HG02852 (cell line): Measurements from ENCODE around the gene TUFT1.
A peak's percentile ranks its signal among the peaks of the same experiment; 100 is the strongest.
"Not testable (repeated sequence)": the region's sequence is repeated elsewhere in the genome, so short reads cannot be mapped to it uniquely, and the experiment has no call there.

Source experiments
- ATAC-seq: cut with Tn5 transposase; IDR thresholded peaks from one replicate; pipeline ENCODE4 v1.9.1; 2021; ENCODE audit warnings: mild to moderate bottlenecking, moderate library complexity; ENCODE audit not compliant: unreplicated experiment

The TUFT1 gene

DNA sequence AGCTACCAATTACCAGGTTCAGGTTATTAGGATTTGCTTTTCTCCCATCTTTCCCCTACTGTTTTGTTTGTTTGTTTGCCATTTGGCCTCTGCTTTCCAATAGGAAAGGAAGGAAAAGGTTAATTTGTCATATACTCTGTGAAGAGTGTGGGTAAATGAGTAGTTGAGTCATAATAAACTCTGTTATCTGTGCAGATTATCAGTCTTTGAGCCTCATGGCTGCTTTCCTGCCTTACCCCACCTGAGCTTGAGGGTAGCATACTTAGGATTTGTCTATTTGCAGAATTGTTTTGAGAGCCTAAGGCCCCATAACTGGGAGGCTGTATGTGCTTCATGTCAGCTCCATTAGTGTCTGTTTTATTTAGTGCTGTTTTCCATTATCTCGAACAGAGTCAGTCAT lies 38.8 kb downstream of the TUFT1 start:
- ATAC-seq = no peak

DNA sequence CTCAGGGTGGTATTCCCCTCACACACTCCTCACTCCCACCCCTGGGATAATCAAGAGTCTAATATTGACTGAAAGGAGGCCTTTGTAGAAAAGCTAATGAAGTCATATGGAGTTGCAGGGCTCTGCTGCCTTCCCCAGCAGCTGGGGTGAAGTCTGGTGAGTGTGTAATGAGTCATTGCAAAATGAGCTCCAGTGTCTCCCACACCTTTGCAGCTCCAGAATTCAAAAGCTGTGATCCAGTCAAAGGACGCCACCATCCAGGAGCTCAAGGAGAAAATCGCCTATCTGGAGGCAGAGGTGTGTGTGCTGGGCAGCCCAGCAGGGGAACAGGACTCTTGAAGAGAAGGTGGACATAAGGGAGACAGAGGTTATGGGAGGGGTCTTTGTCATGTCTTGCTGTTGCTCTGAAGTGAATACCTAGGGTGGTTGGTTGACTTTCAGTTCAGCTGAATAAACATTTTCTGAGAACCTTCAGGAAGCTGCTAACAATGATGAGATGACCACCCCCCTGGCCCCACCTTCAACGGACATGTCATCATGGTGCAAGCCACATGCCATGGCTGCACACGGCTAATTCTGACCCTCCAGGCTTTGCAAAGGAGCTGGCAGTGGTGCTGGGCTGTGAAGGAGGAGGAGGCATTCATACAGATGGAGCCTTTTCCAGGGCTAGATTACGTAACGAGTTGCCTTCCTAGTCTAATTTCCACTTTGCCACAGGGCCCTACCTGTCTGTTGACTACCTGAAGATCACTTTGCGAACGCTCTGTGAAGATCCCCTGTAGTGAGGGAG lies 39.5 kb downstream of the TUFT1 start:
- ATAC-seq = no peak

DNA sequence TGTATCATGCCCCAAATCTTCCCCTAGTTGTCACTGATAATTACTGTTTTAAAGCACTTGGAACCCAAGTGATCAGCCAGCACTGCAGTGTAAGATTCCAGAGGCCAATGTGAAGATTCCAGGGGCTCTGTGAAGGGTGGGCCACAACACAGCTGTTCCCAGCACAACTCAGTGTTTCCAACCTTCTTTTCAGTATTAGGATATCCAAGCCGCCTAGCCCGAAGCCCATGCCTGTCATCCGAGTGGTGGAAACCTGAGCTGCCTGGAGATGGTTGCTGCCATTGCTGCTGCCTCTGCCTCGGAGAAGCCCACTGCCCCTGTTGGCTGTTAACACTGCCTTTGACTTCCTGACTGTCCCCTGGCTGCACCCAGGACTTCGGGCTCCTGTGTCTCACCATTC lies 41.3 kb downstream of the TUFT1 start:
- ATAC-seq = no peak

DNA sequence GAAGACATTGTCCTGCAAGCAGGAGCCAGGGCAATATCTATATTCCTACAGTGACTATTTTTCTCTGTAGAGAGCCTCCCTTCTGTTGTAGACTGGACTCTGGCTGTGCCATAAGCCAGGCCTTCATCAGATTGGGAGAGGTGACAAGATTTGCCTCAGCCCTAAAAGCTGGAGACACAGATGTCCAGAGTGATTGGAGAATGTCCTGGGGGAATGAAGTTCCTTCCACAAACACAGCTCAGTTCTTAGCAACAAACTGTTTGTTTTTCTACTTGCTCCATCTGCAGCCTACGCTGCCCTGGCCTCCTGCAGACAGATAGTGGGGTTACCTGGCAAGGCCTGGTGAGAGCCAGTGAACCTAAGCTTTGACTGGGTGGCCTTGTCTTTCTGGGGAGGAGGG lies 41.8 kb downstream of the TUFT1 start:
- ATAC-seq = no peak

DNA sequence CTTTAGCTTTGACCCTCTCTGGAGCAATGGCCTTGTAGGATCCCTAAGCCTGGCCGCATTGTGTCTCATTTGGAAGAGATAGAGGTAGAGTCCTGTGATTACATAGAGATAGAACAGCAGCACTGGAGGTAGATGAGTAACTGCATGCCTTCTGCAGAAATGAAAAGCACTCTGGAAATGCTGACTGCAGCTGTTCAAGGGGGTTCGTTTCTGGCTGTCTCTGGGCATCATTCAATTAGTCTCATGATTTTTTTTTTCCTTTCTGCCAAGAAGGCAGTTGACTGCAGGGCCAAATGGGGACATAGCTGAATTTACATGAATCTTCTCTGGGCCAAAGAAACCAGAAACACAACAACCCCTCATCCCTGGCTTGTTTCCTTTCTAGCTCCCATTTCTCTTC lies 43.7 kb downstream of the TUFT1 start:
- no peak for ATAC-seq

DNA sequence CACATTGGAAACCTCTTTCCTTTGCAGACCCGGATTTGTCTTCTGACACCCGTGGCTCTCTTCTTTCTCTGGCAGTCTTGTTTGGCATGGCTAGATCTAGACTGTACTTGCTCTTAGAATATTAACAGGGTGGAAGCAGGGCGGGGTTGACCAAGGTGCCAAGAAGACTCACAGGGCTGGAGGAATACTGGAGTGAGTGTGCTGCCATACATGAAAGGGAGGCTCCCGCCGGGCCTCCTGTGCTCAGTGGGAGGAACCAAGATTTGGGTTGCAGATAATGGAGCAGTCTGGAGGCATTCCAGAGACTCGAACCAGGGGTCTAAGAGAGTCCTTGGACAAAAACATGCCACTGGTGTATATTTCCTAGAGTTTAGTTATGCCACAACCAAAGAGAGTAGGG lies 44.2 kb downstream of the TUFT1 start:
- ATAC-seq = no peak

DNA sequence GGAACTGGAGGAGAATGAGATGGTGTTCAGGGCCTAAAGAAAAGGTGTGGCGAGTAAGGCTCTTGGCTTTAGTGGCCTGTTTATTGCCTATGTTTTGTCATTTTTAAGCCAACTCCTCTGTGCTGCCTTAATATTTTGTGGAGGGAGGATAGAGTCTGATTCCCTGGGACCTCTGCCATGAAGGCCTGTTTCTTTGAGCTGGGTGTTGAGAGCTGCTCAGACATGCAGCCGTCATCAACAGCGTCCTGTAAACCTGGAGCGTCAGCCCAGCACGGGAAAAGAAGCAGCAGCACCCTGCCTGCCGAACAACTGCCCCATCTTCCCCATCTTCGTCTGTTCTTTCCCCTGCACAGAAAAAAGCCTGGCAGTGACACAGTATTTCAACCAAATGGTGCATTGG lies 44.7 kb downstream of the TUFT1 start:
- no peak for ATAC-seq

DNA sequence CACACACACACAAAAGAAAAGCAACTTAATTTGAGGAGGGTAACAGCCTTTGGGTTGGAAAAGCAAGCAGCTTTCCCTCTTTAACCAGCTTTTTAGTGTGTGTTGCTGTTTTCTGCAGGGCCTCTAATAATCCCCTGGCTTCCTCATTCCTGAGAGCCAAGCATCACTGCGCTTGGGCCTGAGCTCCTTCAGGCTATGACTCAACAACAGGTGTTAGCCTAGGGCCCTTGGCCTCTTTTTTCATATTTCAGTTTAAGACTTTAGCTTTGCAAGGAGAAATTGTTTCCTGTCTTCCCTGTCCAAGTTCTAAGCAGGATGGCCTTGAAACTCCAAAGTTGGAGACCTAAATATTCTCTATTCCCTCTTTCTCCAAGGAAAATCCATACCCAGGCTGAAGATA lies 45.5 kb downstream of the TUFT1 start:
- ATAC-seq = no peak

DNA sequence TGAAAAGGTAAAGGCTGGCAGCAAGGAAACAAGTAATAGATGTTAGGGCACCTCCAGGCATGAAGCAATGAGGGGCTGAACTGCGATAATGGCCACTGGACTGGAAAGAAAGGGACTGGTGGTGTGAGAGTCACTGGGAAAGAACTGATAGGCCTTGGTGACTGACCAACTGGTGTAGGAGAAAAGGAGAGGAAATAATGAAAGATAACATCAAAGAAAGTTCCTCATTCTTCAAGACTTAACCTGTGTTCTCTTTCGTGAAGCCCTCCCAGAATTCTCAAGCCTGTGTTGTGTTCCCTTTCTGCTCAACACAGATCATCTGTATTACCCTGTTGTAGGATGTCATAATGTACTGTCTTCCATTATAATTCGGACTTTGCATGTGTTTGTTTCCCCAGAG lies 50.9 kb downstream of the TUFT1 start:
- ATAC-seq = no peak

DNA sequence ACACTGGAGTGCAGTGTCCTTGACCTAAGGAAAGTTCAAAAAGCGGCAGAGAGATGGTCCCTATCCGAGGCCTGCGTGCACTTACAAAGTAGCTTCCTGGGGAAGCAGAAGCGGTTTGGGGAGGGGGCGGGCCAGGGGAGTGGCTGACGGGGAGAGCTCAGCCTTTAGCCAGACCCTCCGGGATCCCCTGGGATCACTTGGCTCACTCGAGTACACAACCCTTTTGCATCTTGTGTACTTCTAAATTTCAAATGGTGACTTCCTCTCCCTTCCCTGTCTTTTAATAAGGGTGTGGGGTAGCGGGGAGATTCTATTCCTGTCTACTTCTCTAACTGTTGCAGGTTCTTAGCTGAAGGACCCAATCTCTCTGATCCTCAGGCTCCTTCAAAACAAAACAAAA lies 53.6 kb downstream of the TUFT1 start:
- ATAC-seq = no peak

DNA sequence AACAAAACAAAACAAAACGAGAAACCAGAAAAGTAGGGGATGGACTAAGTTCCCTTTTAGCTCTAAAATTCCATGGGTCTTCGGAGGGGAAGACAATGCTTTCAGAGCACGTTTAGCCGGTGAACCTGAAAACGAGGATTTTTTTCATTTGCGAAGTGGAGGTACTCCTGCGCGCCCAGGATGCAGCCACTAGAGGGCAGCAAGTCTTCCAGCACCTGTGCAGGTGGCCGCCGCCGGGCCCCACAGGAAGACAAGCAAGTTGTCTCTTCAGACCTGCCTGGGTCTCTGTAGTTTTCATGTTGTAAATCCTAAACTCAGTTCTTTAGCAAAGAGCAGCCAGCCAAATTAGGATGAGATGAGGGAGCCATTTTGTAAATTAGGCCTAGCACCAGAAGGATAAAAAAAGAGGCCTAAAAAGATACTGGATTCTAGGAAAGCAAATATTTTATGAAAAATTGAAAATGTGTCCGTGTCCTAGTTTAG lies 54.1 kb downstream of the TUFT1 start:
- no peak for ATAC-seq

DNA sequence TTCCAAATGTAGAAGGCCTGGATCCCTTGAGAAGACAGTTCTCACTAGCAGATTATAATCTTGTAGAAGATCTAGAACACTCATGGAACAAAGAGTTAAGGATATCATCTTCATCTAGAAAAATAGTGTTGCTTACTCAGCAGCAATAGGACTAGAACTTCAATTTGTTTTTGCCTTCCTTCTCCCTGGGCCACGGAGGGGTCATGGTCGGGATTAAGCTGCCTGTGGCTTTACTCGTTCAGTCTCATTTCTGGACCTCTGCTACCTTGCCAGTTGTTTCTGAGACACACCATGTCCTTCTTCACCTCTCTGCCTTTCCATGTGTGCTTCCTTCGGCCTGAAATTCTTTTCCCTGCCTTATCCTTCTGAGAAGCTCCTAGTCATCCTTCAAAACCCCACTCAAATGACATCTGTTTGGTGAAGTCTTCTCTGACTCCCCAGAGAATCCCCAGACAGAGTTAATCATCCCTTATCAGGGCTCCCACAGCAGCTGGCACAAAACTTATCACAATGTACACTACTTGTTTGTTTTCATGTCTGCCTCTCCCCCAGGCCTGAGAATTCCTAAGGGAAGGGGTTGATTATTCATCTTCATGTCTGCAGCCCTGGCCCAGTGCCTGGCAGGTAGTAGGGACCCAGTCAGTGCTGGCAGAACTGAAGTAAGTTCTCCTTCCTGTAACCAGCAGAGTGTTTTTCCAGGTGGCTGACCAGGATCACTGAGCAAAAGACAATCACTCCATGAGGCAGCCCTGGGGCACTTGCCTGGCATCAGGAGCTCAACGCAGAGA lies 56.3 kb downstream of the TUFT1 start:
- no peak for ATAC-seq

DNA sequence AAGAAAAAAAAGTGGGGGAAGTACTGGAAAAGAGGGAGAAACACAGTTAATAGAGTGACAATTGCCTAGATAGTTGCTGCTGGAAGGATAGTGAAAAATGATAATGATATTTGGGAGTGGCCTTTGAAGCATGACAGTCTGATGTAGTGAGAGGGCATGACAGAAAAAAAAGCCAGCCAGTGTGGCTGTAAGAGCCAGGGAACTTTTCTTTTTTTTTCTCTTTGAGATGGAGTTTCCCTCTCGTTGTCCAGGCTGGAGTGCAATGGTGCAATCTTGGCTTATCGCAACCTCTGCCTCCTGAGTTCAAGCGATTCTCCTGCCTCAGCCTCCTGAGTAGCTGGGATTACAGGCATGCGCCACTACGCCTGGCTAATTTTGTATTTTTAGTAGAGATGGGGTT lies 62.4 kb downstream of the TUFT1 start:
- not testable (repeated sequence) for ATAC-seq

DNA sequence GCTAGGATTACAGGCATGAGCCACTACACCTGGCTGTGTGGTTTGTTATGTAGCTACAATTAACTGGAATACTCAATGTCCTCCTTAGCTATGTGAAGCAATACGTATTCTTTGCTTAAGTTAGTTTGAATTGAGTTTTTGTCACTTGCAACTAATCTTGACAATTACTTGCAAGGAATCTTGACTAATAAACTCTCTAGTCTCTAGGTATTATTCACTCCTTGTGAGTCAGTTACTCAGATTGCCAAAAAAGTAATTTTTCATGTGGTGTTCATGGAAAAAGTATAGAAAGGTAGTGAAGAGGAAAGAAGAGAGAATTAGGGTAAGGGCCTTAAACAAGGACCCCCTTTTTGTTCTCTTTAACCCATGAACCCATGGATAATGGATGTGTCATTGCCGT lies 64.2 kb downstream of the TUFT1 start:
- no peak for ATAC-seq

DNA sequence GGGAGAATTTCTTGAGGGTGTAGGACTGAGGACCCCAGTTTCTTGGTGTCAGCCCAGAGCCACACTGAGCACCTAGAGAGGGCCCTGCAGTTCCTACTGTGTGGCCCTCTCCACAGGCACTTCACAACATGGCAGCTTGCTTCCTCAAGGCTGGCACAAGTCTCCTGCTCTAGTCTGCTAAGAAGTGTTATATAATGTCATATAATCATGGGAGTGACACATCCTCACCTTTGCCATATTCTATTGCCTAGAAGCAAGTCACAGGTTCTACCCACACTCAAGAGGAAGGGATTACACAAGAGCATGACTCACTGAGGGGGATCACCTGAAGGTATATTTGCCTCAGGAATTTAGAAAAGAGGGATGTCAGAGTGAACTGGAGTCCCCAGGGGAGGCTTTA lies 66.3 kb downstream of the TUFT1 start:
- no peak for ATAC-seq

DNA sequence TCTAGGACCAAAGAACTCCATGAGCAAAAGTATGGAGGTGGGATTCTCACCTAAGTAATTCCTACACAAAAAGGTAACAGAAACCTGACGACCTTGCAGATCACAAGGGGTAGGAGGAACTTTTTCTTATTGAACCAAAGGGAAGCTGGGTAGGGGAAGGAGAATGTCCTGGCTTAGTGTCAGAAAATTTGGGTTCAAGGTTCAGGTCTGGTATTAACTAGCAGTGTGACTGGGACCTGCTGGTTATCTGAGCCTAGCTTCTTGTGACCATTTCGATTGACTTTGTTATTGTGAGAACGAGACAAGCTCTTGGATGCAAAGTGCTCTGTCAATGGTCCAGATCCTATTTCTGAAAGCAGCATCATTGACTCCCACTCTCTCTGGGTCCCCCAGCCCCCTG lies 66.7 kb downstream of the TUFT1 start:
- ATAC-seq = no peak

DNA sequence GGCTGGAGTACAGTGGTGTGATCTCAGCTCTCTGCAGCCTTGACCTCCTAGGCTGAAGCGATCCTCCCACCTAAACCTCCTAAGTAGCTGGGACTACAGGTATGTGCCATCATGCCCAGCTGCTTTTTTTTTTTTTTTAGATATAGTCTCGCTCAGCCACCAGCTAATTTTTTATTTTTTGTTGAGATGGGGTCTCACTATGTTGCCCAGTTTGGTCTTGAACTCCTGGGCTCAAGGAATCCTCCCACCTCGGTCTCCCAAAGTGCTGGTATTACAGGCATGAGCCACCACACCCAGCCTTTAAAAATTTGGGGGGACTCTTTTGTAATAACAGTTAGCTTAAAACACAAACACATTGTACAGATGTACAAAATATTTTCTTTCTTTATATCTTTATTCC lies 70.0 kb downstream of the TUFT1 start:
- no peak for ATAC-seq

DNA sequence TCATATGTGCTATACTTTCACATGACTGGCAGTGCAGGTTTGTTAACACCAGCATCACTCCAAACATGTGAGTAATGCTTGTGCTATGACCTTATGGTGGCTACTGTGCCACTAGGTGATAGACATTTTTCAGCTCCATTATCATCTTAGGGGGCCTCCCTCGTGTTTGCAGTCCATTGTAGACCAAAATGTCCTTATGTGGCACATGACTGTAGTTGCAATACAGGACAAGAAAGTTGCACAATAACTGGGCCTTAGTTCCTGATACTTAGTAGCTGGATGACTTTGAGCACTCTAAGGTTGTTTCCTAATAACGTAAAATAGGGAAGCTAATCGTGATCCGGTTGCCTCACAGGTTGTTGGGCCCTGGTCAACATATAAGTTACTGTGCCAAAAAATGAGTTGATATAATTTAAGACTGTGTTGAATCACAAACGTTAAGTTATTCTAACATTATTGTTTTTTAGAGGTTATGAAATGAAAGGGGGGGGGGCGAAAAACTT lies 71.2 kb downstream of the TUFT1 start:
- no peak for ATAC-seq

DNA sequence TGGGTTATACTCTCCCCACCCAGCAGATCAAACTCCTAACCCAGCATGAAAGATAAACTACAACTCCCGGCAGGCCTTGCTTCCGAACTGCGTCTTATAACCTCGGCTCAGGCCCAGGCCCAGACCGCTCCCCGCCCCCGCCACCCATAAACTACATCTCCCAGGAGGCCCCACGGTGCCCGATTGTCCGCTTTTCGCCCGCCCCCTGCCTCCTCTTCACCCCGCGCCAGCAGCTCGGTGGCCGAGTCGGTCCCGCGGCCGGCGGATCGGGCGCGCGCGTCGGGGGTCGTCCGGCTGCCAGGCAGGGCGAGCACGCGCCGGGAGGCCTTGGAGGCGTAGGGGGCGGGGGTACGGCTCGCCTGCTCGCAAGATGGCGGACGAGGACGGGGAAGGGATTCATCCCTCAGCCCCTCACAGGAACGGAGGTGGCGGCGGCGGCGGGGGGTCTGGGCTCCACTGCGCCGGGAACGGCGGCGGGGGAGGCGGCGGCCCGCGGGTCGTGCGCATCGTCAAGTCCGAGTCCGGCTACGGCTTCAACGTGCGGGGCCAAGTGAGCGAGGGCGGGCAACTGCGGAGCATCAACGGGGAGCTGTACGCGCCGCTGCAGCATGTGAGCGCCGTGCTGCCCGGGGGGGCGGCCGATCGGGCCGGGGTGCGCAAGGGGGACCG lies 71.9 kb downstream of the TUFT1 start, which contains the start of gene SNX27:
Gene SNX27 (plus strand): TSS at position 219 of the 669 bp plus-strand sequence. CDS start 152 bp downstream, at position 371.
- peak; percentile 88 for ATAC-seq

DNA sequence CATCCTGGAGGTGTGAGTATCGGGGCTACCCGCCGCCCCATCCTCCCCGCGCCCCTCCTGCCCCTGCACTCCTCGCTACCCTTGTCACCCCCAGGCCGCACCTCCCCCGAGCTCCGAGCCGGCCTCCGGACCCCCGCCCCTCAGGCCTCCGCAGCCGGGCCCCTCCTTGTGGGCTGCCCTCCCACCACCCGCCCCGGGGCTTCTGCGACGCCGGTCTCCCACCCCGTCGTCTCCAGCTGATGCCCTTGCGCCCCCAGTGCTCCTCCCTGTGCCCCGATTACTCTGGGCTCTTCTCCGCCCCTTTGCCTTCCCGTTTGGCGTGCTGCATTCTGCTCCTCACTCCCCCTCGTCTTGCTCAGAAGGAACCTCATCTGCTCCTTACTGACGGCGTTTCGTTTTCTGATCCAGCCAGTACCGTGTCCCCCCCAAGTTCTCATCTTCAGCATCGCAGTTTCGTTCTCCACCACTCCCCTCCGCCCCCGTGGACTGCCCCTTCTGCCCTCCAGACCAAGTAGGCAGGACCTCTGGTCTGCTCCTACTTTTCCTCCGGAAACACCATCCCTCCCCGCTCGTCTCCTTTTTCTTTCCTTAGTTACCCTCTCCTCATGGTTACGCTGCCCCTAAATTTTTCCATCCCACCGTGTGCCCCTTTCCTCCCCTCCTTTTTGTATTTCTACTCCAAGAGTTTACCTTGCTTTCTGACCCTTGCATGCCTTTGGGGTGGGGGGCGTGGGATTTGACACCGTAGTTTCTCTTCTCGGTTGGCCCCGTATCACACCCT lies 72.6 kb downstream of the TUFT1 start:
- ATAC-seq = peak; percentile 27
